WTC11 (cell line): ENCODE data around the gene COBLL1. TPM values are rescaled to one million over a fixed set of nuclear protein-coding genes. Genes with fewer than 3 reads are reported as not detected.

Experiments
- ATAC-seq: fragments of 200-7000 bp; cut with Tn5 transposase; 2 replicates; pipeline ENCODE4 v1.10.0; 2021; ENCODE audit warnings: mild to moderate bottlenecking, moderate library complexity
- CTCF ChIA-PET: fragments of 300-600 bp; sonication (Branson Sonifier 250); formaldehyde crosslinking; loops from one replicate; lab custom pipeline; 2021; ENCODE audit warnings: antibody characterized with exemption; lab: Charles Lee
- POLR2A ChIA-PET: fragments of 350-600 bp; sonication (Branson Sonifier 250); formaldehyde crosslinking; loops from one replicate; lab custom pipeline; 2021; ENCODE audit warnings: antibody characterized with exemption; lab: Charles Lee
- DNase-seq: peaks from one replicate; pipeline ENCODE4 v3.0.0; 2021; ENCODE audit warnings: low spot score
- H3K27ac Mint-ChIP-seq: 2 replicates; pipeline ENCODE4 v1.8.0; 2021; ENCODE audit warnings: mixed read lengths
- H3K27me3 Mint-ChIP-seq: 2 replicates; pipeline ENCODE4 v1.8.0; 2021; ENCODE audit warnings: low read depth, mild to moderate bottlenecking, moderate library complexity, mixed read lengths
- H3K36me3 Mint-ChIP-seq: 2 replicates; pipeline ENCODE4 v1.8.0; 2021; ENCODE audit warnings: mixed read lengths
- H3K4me1 Mint-ChIP-seq: 2 replicates; pipeline ENCODE4 v1.8.0; 2022; ENCODE audit warnings: mixed read lengths
- H3K4me3 Mint-ChIP-seq: 2 replicates; pipeline ENCODE4 v1.8.0; 2021; ENCODE audit warnings: mild to moderate bottlenecking, moderate library complexity, mixed read lengths
- H3K9me3 Mint-ChIP-seq: 2 replicates; pipeline ENCODE4 v1.8.0; 2021; ENCODE audit warnings: mixed read lengths
- CBFB ChIP-seq: sonication (generic); formaldehyde crosslinking; IDR thresholded peaks from 2 replicates; pipeline ENCODE4 v1.8.1; 2022; ENCODE audit warnings: mild to moderate bottlenecking, low read depth, missing genetic modification reagents
- CREB1 ChIP-seq: sonication (generic); formaldehyde crosslinking; IDR thresholded peaks from 2 replicates; pipeline ENCODE4 v1.8.0; 2023; ENCODE audit warnings: mild to moderate bottlenecking, missing genetic modification reagents
- ELF4 ChIP-seq: sonication (generic); formaldehyde crosslinking; IDR thresholded peaks from 2 replicates; pipeline ENCODE4 v1.8.1; 2022; ENCODE audit warnings: low read depth, mild to moderate bottlenecking, moderate library complexity, missing genetic modification reagents
- ETV6 ChIP-seq: sonication (generic); formaldehyde crosslinking; IDR thresholded peaks from 2 replicates; pipeline ENCODE4 v1.8.1; 2022; ENCODE audit warnings: mild to moderate bottlenecking, missing genetic modification reagents
- FOXK1 ChIP-seq: sonication (generic); formaldehyde crosslinking; IDR thresholded peaks from 2 replicates; pipeline ENCODE4 v1.8.0; 2022; ENCODE audit warnings: mild to moderate bottlenecking, moderate library complexity, missing genetic modification reagents
- GABPB1 ChIP-seq: sonication (generic); formaldehyde crosslinking; IDR thresholded peaks from 2 replicates; pipeline ENCODE4 v1.8.1; 2023; ENCODE audit warnings: mild to moderate bottlenecking, missing genetic modification reagents
- JAZF1 ChIP-seq: fragments of 250-450 bp; sonication (Bioruptor Pico); IDR thresholded peaks from 2 replicates; pipeline ENCODE4 v1.9.0; 2021; ENCODE audit warnings: moderate library complexity, mild to moderate bottlenecking, inconsistent platforms
- NR1H2 ChIP-seq: sonication (generic); formaldehyde crosslinking; IDR thresholded peaks from 2 replicates; pipeline ENCODE4 v1.9.0; 2021; ENCODE audit warnings: mild to moderate bottlenecking, moderate library complexity, missing genetic modification reagents
- NR3C1 ChIP-seq: sonication (generic); formaldehyde crosslinking; conservative IDR thresholded peaks from 2 replicates; pipeline ENCODE4 v1.8.1; 2023; ENCODE audit warnings: low read depth, mild to moderate bottlenecking, missing genetic modification reagents
- SMAD4 ChIP-seq: sonication (generic); formaldehyde crosslinking; IDR thresholded peaks from 2 replicates; pipeline ENCODE4 v1.8.0; 2022; ENCODE audit warnings: mild to moderate bottlenecking, missing genetic modification reagents
- TEAD1 ChIP-seq: sonication (generic); formaldehyde crosslinking; IDR thresholded peaks from 2 replicates; pipeline ENCODE4 v1.8.0; 2022; ENCODE audit warnings: mild to moderate bottlenecking, missing genetic modification reagents
- TEAD4 ChIP-seq: sonication (generic); formaldehyde crosslinking; IDR thresholded peaks from 2 replicates; pipeline ENCODE4 v1.8.0; 2022; ENCODE audit warnings: mild to moderate bottlenecking, missing genetic modification reagents
- ZNF121 ChIP-seq: sonication (generic); formaldehyde crosslinking; IDR thresholded peaks from 2 replicates; pipeline ENCODE4 v1.8.0; 2023; ENCODE audit warnings: missing genetic modification reagents
- ZNF232 ChIP-seq: sonication (generic); formaldehyde crosslinking; IDR thresholded peaks from 2 replicates; pipeline ENCODE4 v1.8.0; 2022; ENCODE audit warnings: mild to moderate bottlenecking, missing genetic modification reagents
- ZNF396 ChIP-seq: fragments of 250-450 bp; sonication (Bioruptor Pico); IDR thresholded peaks from 2 replicates; pipeline ENCODE4 v1.8.0; 2021; ENCODE audit warnings: mild to moderate bottlenecking, moderate library complexity, borderline replicate concordance
- ZNF423 ChIP-seq: fragments of 250-450 bp; sonication (Bioruptor Pico); IDR thresholded peaks from 2 replicates; pipeline ENCODE4 v2.1.2; 2022; ENCODE audit warnings: mild to moderate bottlenecking, moderate library complexity
- total RNA-seq: library from RNA; stranded (reverse); gene quantifications from 3 replicates; pipeline ENCODE4 v1.2.3, GENCODE V29; 2021
- TF ChIP-seq, protein P1 (sequence below): sonication (generic); formaldehyde crosslinking; IDR thresholded peaks from 2 replicates; pipeline ENCODE4 v1.8.1; 2023; ENCODE audit warnings: mild to moderate bottlenecking, missing genetic modification reagents
- TF ChIP-seq, protein P2 (sequence below): fragments of 250-450 bp; sonication (Bioruptor Pico); IDR thresholded peaks from 2 replicates; pipeline ENCODE4 v1.9.0; 2021; ENCODE audit warnings: mild to moderate bottlenecking, borderline replicate concordance
- TF ChIP-seq, protein P3 (sequence below): sonication (generic); formaldehyde crosslinking; conservative IDR thresholded peaks from 2 replicates; pipeline ENCODE4 v1.8.1; 2022; ENCODE audit warnings: mild to moderate bottlenecking, missing genetic modification reagents
- TF ChIP-seq, protein P4 (sequence below): fragments of 250-450 bp; sonication (Bioruptor Pico); IDR thresholded peaks from 2 replicates; pipeline ENCODE4 v1.9.0; 2021; ENCODE audit warnings: mild to moderate bottlenecking
- TF ChIP-seq, protein P5 (sequence below): fragments of 200-600 bp; IDR thresholded peaks from 2 replicates; pipeline ENCODE4 v1.8.0; 2022; ENCODE audit warnings: antibody characterized with exemption
- TF ChIP-seq, protein P6 (sequence below): sonication (generic); formaldehyde crosslinking; IDR thresholded peaks from 2 replicates; pipeline ENCODE4 v1.8.1; 2022; ENCODE audit warnings: mild to moderate bottlenecking, moderate library complexity, missing genetic modification reagents
- TF ChIP-seq, protein P7 (sequence below): sonication (generic); formaldehyde crosslinking; IDR thresholded peaks from 2 replicates; pipeline ENCODE4 v1.8.0; 2022; ENCODE audit warnings: mild to moderate bottlenecking, missing genetic modification reagents
- TF ChIP-seq, protein P8 (sequence below): fragments of 250-450 bp; sonication (Bioruptor Pico); IDR thresholded peaks from 2 replicates; pipeline ENCODE4 v1.9.0; 2021; ENCODE audit warnings: mild to moderate bottlenecking

The COBLL1 gene
- total RNA-seq, 1 experiment from 2014 or later, result 5.8 TPM

DNA sequence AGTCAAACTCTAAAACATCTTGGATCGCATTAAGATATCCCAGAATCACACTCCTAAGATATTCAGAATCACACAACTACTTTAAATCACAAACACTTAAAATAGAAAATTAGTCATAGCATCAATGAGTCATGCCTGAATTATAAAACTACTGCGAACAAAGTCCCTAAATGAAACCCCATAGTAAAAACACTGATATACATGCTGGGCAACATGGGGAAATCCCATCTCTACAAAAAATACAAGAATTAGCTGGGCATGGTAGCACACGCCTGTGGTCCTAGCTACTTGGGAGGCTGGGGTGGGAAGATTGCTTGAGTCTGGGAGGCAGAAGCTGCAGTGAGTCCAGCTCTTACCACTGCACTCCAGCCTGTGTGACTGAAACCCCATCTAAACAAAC lies 101.7 kb downstream of the COBLL1 start (continued):
- TF ChIP-seq, protein P1, sequence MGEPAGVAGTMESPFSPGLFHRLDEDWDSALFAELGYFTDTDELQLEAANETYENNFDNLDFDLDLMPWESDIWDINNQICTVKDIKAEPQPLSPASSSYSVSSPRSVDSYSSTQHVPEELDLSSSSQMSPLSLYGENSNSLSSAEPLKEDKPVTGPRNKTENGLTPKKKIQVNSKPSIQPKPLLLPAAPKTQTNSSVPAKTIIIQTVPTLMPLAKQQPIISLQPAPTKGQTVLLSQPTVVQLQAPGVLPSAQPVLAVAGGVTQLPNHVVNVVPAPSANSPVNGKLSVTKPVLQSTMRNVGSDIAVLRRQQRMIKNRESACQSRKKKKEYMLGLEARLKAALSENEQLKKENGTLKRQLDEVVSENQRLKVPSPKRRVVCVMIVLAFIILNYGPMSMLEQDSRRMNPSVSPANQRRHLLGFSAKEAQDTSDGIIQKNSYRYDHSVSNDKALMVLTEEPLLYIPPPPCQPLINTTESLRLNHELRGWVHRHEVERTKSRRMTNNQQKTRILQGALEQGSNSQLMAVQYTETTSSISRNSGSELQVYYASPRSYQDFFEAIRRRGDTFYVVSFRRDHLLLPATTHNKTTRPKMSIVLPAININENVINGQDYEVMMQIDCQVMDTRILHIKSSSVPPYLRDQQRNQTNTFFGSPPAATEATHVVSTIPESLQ, result no peak
- TF ChIP-seq, protein P2, sequence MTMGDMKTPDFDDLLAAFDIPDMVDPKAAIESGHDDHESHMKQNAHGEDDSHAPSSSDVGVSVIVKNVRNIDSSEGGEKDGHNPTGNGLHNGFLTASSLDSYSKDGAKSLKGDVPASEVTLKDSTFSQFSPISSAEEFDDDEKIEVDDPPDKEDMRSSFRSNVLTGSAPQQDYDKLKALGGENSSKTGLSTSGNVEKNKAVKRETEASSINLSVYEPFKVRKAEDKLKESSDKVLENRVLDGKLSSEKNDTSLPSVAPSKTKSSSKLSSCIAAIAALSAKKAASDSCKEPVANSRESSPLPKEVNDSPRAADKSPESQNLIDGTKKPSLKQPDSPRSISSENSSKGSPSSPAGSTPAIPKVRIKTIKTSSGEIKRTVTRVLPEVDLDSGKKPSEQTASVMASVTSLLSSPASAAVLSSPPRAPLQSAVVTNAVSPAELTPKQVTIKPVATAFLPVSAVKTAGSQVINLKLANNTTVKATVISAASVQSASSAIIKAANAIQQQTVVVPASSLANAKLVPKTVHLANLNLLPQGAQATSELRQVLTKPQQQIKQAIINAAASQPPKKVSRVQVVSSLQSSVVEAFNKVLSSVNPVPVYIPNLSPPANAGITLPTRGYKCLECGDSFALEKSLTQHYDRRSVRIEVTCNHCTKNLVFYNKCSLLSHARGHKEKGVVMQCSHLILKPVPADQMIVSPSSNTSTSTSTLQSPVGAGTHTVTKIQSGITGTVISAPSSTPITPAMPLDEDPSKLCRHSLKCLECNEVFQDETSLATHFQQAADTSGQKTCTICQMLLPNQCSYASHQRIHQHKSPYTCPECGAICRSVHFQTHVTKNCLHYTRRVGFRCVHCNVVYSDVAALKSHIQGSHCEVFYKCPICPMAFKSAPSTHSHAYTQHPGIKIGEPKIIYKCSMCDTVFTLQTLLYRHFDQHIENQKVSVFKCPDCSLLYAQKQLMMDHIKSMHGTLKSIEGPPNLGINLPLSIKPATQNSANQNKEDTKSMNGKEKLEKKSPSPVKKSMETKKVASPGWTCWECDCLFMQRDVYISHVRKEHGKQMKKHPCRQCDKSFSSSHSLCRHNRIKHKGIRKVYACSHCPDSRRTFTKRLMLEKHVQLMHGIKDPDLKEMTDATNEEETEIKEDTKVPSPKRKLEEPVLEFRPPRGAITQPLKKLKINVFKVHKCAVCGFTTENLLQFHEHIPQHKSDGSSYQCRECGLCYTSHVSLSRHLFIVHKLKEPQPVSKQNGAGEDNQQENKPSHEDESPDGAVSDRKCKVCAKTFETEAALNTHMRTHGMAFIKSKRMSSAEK (CRISPR knock-in tag), result no peak
- TF ChIP-seq SMAD4 (CRISPR knock-in tag) (no peak), JAZF1 (no peak), ZNF396 (CRISPR knock-in tag) (no peak), CBFB (CRISPR knock-in tag) (no peak), FOXK1 (CRISPR knock-in tag) (no peak)
- TF ChIP-seq, protein P3, sequence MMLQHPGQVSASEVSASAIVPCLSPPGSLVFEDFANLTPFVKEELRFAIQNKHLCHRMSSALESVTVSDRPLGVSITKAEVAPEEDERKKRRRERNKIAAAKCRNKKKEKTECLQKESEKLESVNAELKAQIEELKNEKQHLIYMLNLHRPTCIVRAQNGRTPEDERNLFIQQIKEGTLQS (CRISPR knock-in tag), result no peak
- TF ChIP-seq, protein P4, sequence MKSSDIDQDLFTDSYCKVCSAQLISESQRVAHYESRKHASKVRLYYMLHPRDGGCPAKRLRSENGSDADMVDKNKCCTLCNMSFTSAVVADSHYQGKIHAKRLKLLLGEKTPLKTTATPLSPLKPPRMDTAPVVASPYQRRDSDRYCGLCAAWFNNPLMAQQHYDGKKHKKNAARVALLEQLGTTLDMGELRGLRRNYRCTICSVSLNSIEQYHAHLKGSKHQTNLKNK, result no peak

DNA sequence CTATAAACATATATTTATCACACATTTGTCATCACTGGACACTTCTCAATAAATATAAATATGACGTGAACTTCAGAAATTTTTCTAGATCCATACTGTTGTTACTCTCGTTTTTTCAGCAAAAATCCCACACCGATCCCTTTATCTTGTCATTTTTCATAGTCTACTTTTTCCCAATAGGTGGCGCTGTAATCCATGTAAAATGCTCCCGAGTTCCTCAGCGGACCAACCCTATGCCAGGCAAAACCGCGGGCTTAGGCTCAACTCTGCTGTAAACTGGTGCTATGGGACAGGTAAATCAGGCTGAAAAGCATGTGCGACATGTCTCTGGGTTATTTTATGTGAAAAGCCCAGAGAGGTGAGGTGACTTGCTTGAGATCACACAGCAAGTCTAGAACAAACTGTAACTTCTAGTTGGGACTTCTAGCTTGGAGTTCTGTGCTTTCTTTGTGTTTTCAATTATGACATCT lies 104.0 kb downstream of the COBLL1 start:
- no peaks in the 10 kb centered on the region for H3K9me3 Mint-ChIP-seq
- H3K4me1 Mint-ChIP-seq, result peaks cover 12% of the 10 kb centered on the region
- ATAC-seq (peak; percentile 97), DNase-seq (peak; percentile 67)
- no peaks in the 10 kb centered on the region for H3K36me3 Mint-ChIP-seq
- ChIA-PET CTCF (no interaction called here), POLR2A (interaction anchor here (1.1 kb wide), 1 partner anchor 25 kb away, joined by 3 read pairs; no protein-coding TSS in a partner anchor)
- H3K27me3 Mint-ChIP-seq, result no peaks in the 10 kb centered on the region
- no peak overlapping the region for H3K27ac Mint-ChIP-seq
- no peak overlapping the region for H3K4me3 Mint-ChIP-seq
- TF ChIP-seq CREB1, result no peak
- TF ChIP-seq, protein P5, sequence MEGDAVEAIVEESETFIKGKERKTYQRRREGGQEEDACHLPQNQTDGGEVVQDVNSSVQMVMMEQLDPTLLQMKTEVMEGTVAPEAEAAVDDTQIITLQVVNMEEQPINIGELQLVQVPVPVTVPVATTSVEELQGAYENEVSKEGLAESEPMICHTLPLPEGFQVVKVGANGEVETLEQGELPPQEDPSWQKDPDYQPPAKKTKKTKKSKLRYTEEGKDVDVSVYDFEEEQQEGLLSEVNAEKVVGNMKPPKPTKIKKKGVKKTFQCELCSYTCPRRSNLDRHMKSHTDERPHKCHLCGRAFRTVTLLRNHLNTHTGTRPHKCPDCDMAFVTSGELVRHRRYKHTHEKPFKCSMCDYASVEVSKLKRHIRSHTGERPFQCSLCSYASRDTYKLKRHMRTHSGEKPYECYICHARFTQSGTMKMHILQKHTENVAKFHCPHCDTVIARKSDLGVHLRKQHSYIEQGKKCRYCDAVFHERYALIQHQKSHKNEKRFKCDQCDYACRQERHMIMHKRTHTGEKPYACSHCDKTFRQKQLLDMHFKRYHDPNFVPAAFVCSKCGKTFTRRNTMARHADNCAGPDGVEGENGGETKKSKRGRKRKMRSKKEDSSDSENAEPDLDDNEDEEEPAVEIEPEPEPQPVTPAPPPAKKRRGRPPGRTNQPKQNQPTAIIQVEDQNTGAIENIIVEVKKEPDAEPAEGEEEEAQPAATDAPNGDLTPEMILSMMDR, result peak; percentile 72
- TF ChIP-seq, protein P6, sequence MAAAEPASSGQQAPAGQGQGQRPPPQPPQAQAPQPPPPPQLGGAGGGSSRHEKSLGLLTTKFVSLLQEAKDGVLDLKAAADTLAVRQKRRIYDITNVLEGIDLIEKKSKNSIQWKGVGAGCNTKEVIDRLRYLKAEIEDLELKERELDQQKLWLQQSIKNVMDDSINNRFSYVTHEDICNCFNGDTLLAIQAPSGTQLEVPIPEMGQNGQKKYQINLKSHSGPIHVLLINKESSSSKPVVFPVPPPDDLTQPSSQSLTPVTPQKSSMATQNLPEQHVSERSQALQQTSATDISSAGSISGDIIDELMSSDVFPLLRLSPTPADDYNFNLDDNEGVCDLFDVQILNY (CRISPR knock-in tag), result no peak
- no peak for TF ChIP-seq JAZF1
- no peak for TF ChIP-seq TEAD1 (CRISPR knock-in tag)
- TF ChIP-seq, protein P7, sequence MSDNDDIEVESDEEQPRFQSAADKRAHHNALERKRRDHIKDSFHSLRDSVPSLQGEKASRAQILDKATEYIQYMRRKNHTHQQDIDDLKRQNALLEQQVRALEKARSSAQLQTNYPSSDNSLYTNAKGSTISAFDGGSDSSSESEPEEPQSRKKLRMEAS (CRISPR knock-in tag), result 0 out of 2 replicates have a peak, but pooled peaks have one; percentile 27
- TF ChIP-seq ETV6 (CRISPR knock-in tag), result no peak
- TF ChIP-seq, protein P8, sequence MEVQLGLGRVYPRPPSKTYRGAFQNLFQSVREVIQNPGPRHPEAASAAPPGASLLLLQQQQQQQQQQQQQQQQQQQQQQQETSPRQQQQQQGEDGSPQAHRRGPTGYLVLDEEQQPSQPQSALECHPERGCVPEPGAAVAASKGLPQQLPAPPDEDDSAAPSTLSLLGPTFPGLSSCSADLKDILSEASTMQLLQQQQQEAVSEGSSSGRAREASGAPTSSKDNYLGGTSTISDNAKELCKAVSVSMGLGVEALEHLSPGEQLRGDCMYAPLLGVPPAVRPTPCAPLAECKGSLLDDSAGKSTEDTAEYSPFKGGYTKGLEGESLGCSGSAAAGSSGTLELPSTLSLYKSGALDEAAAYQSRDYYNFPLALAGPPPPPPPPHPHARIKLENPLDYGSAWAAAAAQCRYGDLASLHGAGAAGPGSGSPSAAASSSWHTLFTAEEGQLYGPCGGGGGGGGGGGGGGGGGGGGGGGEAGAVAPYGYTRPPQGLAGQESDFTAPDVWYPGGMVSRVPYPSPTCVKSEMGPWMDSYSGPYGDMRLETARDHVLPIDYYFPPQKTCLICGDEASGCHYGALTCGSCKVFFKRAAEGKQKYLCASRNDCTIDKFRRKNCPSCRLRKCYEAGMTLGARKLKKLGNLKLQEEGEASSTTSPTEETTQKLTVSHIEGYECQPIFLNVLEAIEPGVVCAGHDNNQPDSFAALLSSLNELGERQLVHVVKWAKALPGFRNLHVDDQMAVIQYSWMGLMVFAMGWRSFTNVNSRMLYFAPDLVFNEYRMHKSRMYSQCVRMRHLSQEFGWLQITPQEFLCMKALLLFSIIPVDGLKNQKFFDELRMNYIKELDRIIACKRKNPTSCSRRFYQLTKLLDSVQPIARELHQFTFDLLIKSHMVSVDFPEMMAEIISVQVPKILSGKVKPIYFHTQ, result no peak
- no peak for TF ChIP-seq ELF4 (CRISPR knock-in tag)
- TF ChIP-seq ZNF423 (CRISPR knock-in tag), result no peak
- TF ChIP-seq ZNF121 (CRISPR knock-in tag), result 0 out of 2 replicates have a peak, but pooled peaks have one; percentile 45
- TF ChIP-seq ZNF232 (CRISPR knock-in tag), result no peak
- TF ChIP-seq NR3C1, result no peak
- no peak for TF ChIP-seq TEAD4 (CRISPR knock-in tag)
- TF ChIP-seq ZNF396 (CRISPR knock-in tag), result no peak
- no peak for TF ChIP-seq NR1H2 (CRISPR knock-in tag)
- no peak for TF ChIP-seq GABPB1 (CRISPR knock-in tag)
